Muscle of leg (tissue), 11 donors: ENCODE data around the gene UBE2E2. TPM values are rescaled to one million over a fixed set of nuclear protein-coding genes. Genes with fewer than 3 reads are reported as not detected.
A peak's percentile ranks its signal among the peaks of the same experiment; 100 is the strongest.

Experiments
- DNase-seq: peaks from one replicate; pipeline ENCODE4 v3.0.0; 2013
- H3K27ac ChIP-seq: one replicate; pipeline ENCODE4 v1.5.1; 2013; ENCODE audit warnings: mild to moderate bottlenecking, low read length, control low read depth
- H3K27me3 ChIP-seq: one replicate; pipeline ENCODE4 v1.6.1; 2013; ENCODE audit warnings: low read length; ENCODE audit not compliant: control insufficient read depth, insufficient read depth
- H3K36me3 ChIP-seq: one replicate; pipeline ENCODE4 v1.6.1; 2013; ENCODE audit warnings: low read length; ENCODE audit not compliant: control insufficient read depth, insufficient read depth
- H3K4me1 ChIP-seq: one replicate; pipeline ENCODE4 v1.6.1; 2013; ENCODE audit warnings: low read length; ENCODE audit not compliant: control insufficient read depth, insufficient read depth
- H3K4me3 ChIP-seq: one replicate; pipeline ENCODE4 v1.5.1; 2013; ENCODE audit warnings: low read length, control low read depth
- H3K9me3 ChIP-seq: replicated peaks from 2 replicates; pipeline ENCODE4 v1.6.1; 2013; ENCODE audit warnings: low read depth, low read length; ENCODE audit not compliant: control insufficient read depth
- WGBS: methylation state at CpG from one replicate; pipeline ENCODE4 v1.1.5; 2013; ENCODE audit warnings: missing lambda C conversion rate; ENCODE audit not compliant: insufficient coverage; 5-methylcytosine and 5-hydroxymethylcytosine counted together
- polyA plus RNA-seq, 8 donors: library from polyadenylated mRNA; unstranded; fragments of 120-200 nt; gene quantifications; one replicate each; pipeline versions ENCODE4 v1.2.1 to v1.2.3, GENCODE V29; 2013; ENCODE audit warnings: inconsistent platforms in 1 of 8, low replicate concordance in 1 of 8; ENCODE audit not compliant: insufficient read length in 8 of 8, insufficient read depth in 1 of 8
- total RNA-seq: library from RNA; stranded (reverse); fragments of 120-200 nt; gene quantifications from one replicate; pipeline ENCODE4 v1.2.4, GENCODE V29; 2013

Gene UBE2E2
- total and polyA plus RNA-seq, 9 donors, result 19.2 to 41.4 (median 35.1) TPM

DNA sequence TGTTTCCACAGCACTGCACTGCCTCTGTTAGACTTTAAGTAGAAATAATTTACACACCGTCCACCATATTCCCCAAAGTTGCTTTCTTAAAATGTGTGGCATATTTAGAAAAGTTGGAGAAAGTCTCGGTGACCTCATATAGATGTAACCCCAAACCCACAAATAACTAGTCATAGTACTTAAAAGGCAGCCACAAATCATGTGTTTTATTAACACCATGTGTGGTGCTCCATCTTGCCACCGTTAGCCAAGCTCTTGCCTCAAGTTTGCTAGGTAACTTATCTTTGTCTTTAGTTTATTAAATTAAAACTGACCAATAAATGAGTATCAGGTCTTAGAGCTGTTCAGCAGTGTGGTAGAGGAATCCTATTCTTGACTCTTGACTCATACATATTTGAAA, 257.9 kb downstream of the UBE2E2 start:
- no peak for DNase-seq
- WGBS, result no CpG with 5 or more reads among the region's 3 CpGs
- H3K27me3 ChIP-seq, result no peaks in the 10 kb centered on the region
- peaks cover 6% of the 10 kb centered on the region for H3K9me3 ChIP-seq
- H3K4me1 ChIP-seq, result peaks cover 2% of the 10 kb centered on the region
- no peak overlapping the region for H3K4me3 ChIP-seq
- H3K27ac ChIP-seq, result no peak overlapping the region
- no peaks in the 10 kb centered on the region for H3K36me3 ChIP-seq

DNA sequence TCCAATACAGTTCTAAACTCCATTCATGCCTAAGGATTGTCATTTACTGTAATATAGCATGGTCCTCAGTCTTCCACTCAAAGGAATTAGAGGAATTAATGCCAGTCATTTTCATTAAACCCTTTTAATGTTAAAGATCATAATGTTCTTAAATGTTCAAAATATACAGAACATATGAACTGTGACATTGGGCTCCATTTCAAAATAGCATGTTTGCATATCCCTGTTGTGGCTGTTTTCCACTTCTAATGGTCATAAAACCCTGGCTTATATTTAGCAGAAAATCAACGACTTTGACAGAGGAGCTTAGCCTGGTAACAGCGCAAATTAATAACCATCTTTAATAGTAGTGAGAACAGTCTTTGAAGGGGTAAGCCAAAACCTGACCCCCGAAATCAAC, 260.7 kb downstream of the UBE2E2 start:
- Histone ChIP-seq H3K27me3 (no peaks in the 10 kb centered on the region), H3K4me1 (peaks cover 2% of the 10 kb centered on the region), H3K36me3 (no peaks in the 10 kb centered on the region), H3K4me3 (no peak overlapping the region), H3K27ac (no peak overlapping the region), H3K9me3 (no peaks in the 10 kb centered on the region)
- DNase-seq, result no peak
- WGBS, result no CpG with 5 or more reads among the region's 3 CpGs

GRCh38 chr3:23465569-23465968, 262.4 kb downstream of the UBE2E2 start:
- no peak for DNase-seq
- H3K4me1 ChIP-seq, result no peaks in the 10 kb centered on the region
- no peaks in the 10 kb centered on the region for H3K27me3 ChIP-seq

GRCh38 chr3:23468203-23468602, 265.1 kb downstream of the UBE2E2 start:
- WGBS, result no CpG with 5 or more reads among the region's 1 CpG
- Histone ChIP-seq H3K4me1 (no peaks in the 10 kb centered on the region), H3K4me3 (no peak overlapping the region), H3K36me3 (no peaks in the 10 kb centered on the region), H3K9me3 (no peaks in the 10 kb centered on the region), H3K27me3 (no peaks in the 10 kb centered on the region), H3K27ac (no peak overlapping the region)
- DNase-seq, result no peak

More at GRCh38 chr3:23465569-23465968, 262.4 kb downstream of the UBE2E2 start:
- H3K27ac ChIP-seq, result no peak overlapping the region
- no peaks in the 10 kb centered on the region for H3K9me3 ChIP-seq
- H3K36me3 ChIP-seq, result no peaks in the 10 kb centered on the region
- no peak overlapping the region for H3K4me3 ChIP-seq

GRCh38 chr3:23474580-23475357, 271.6 kb downstream of the UBE2E2 start:
- no peaks in the 10 kb centered on the region for H3K4me1 ChIP-seq
- no peak overlapping the region for H3K4me3 ChIP-seq
- DNase-seq, result no peak
- 93% methylated on average over 3 of the region's 4 CpGs for WGBS
- H3K9me3 ChIP-seq, result peaks cover 8% of the 10 kb centered on the region
- no peaks in the 10 kb centered on the region for H3K27me3 ChIP-seq
- H3K36me3 ChIP-seq, result peaks cover 2% of the 10 kb centered on the region
- H3K27ac ChIP-seq, result no peak overlapping the region

DNA sequence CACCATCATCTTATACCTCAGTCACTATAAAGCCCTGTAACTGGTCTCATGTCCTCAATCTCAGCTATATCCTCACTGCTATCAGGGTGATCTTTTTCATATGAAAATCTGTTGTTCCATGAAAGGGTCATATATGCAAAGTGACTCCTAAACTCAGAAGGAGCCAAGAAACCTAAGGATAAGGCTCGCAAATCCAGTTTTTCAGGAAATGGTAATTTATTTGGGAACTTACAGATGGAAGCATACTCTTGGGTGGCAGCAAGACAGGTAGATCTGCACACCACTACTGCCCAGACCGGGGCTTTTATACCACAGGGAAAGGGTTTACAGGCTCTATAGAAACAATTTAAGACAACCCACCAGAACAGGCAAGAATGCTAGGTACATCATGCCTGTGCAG, 272.3 kb downstream of the UBE2E2 start:
- H3K36me3 ChIP-seq, result peaks cover 2% of the 10 kb centered on the region
- H3K27ac ChIP-seq, result no peak overlapping the region

DNA sequence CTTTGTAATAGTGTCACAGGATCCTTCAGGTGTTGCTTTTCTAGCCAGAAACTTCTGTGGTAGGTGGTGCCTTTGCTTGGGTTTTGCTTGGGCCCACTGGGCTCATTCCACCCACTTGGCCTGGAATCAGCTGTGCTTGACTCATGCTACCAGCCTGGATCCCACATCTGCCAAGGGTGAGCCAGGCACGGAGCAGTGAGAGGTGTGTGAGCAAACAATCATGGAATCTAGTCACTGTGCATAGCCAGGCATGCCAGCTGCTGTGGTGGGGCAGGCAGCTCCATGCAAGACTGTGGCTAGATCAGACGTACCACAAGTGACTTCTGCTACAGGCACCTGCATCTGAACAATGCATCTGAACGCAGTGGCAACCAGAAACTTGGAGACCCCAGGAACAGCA, 275.9 kb downstream of the UBE2E2 start:
- 96% methylated on average over 3 of the region's 3 CpGs for WGBS
- peaks cover 2% of the 10 kb centered on the region for H3K4me1 ChIP-seq
- H3K27me3 ChIP-seq, result no peaks in the 10 kb centered on the region
- no peak for DNase-seq
- H3K27ac ChIP-seq, result no peak overlapping the region
- no peak overlapping the region for H3K4me3 ChIP-seq
- peaks cover 2% of the 10 kb centered on the region for H3K36me3 ChIP-seq
- H3K9me3 ChIP-seq, result peaks cover 14% of the 10 kb centered on the region

More for the DNA sequence above, 272.3 kb downstream of the UBE2E2 start:
- no peak overlapping the region for H3K4me3 ChIP-seq
- H3K4me1 ChIP-seq, result no peaks in the 10 kb centered on the region
- no peaks in the 10 kb centered on the region for H3K27me3 ChIP-seq
- no CpG with 5 or more reads among the region's 2 CpGs for WGBS
- no peak for DNase-seq
- peaks cover 14% of the 10 kb centered on the region for H3K9me3 ChIP-seq

GRCh38 chr3:23479615-23480328, 276.6 kb downstream of the UBE2E2 start:
- no peak overlapping the region for H3K4me3 ChIP-seq
- H3K36me3 ChIP-seq, result peaks cover 2% of the 10 kb centered on the region
- H3K27ac ChIP-seq, result no peak overlapping the region
- 92% methylated on average over 4 of the region's 7 CpGs for WGBS
- H3K27me3 ChIP-seq, result no peaks in the 10 kb centered on the region
- peaks cover 2% of the 10 kb centered on the region for H3K4me1 ChIP-seq
- H3K9me3 ChIP-seq, result peaks cover 14% of the 10 kb centered on the region
- no peak for DNase-seq

- peak; percentile 52 for DNase-seq
- WGBS, result 96% methylated on average over 4 of the region's 8 CpGs
These were observed 277.2 kb downstream of the UBE2E2 start for GRCh38 chr3:23480329-23480714.

DNA sequence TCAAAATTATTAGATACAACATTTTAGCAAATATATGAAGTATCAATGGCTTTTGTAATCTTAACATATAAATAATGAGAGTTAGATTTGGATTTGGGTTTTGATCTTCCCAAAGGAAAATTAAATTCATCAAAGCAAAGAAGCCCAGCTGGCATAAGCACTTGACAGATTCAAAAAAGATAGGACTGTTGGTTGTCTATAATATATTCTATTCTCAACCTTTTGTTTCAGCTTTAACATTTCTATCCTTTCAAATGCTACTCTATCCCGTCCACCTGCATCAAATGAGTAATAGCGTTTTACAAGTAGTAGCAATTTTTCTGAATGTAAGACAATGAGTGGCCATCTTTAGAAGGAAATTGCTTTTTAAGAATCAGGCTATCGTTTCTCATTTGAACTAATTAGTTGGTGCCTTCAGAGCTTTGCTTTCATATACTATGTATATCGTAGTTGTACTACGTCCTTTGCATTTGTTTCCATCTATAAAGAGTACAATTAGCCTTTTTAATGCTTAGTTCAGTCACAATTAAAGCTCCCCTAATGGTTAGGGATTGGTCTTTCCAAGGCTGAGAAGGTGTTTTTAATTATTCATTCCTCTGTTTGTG, 278.0 kb downstream of the UBE2E2 start:
- Histone ChIP-seq H3K27ac (no peak overlapping the region), H3K4me3 (no peak overlapping the region), H3K9me3 (peaks cover 16% of the 10 kb centered on the region), H3K27me3 (no peaks in the 10 kb centered on the region), H3K36me3 (peaks cover 2% of the 10 kb centered on the region), H3K4me1 (peaks cover 2% of the 10 kb centered on the region)
- no peak for DNase-seq
- WGBS, result no CpG with 5 or more reads among the region's 5 CpGs

More at GRCh38 chr3:23480329-23480714, 277.2 kb downstream of the UBE2E2 start:
- Histone ChIP-seq H3K9me3 (peaks cover 14% of the 10 kb centered on the region), H3K27me3 (no peaks in the 10 kb centered on the region), H3K4me3 (no peak overlapping the region), H3K27ac (no peak overlapping the region), H3K4me1 (peaks cover 2% of the 10 kb centered on the region), H3K36me3 (peaks cover 2% of the 10 kb centered on the region)
